GM21723 (cell line): ENCODE data around the gene TLR9.
A peak's percentile ranks its signal among the peaks of the same experiment; 100 is the strongest.

ENCODE experiments used
- ATAC-seq: cut with Tn5 transposase; IDR thresholded peaks from one replicate; pipeline ENCODE4 v1.9.1; 2021; ENCODE audit warnings: mild to moderate bottlenecking, moderate library complexity; ENCODE audit not compliant: unreplicated experiment

TLR9 gene

GRCh38 chr3:52248165-52248541 is 22.7 kb upstream of the TLR9 start:
- ATAC-seq, result no peak

GRCh38 chr3:52247409-52248164 is 22.1 kb upstream of the TLR9 start:
- no peak for ATAC-seq

GRCh38 chr3:52246728-52247408 is 21.4 kb upstream of the TLR9 start:
- ATAC-seq, result no peak

GRCh38 chr3:52246264-52246620 is 20.8 kb upstream of the TLR9 start:
- ATAC-seq, result peak; percentile 8

- peak; percentile 41 for ATAC-seq
Measured at GRCh38 chr3:52245322-52246263, 20.1 kb upstream of the TLR9 start, which contains the start of gene PPM1M. Gene PPM1M (plus strand): TSS chr3:52245759. CDS start chr3:52245825, 66 bp downstream.

- ATAC-seq, result peak; percentile 19
Measured at GRCh38 chr3:52243791-52244628, 18.6 kb upstream of the TLR9 start.

- no peak for ATAC-seq
Measured at GRCh38 chr3:52242039-52242438, 16.6 kb upstream of the TLR9 start.

- ATAC-seq, result no peak
Measured at GRCh38 chr3:52240886-52241370, 15.5 kb upstream of the TLR9 start.

GRCh38 chr3:52240059-52240885 is 14.8 kb upstream of the TLR9 start:
- ATAC-seq, result peak; percentile 24

- peak; percentile 63 for ATAC-seq
Measured at GRCh38 chr3:52238761-52239701, 13.6 kb upstream of the TLR9 start, which contains the start of gene TWF2. Gene TWF2 (minus strand): TSS chr3:52239158. CDS start chr3:52239016, 142 bp downstream.

- ATAC-seq, result peak; percentile 1
Measured at GRCh38 chr3:52238193-52238760, 12.8 kb upstream of the TLR9 start.

- no peak for ATAC-seq
Measured at GRCh38 chr3:52237657-52238172, 12.3 kb upstream of the TLR9 start.

- no peak for ATAC-seq
Measured at GRCh38 chr3:52237006-52237656, 11.7 kb upstream of the TLR9 start.

GRCh38 chr3:52236424-52236886 is 11.0 kb upstream of the TLR9 start:
- no peak for ATAC-seq

GRCh38 chr3:52234516-52235447 is 9.3 kb upstream of the TLR9 start:
- no peak for ATAC-seq

GRCh38 chr3:52233968-52234367 is 8.5 kb upstream of the TLR9 start:
- ATAC-seq, result no peak
